ENCODE data around the gene SEL1L3.

The SEL1L3 gene

GRCh38 chr4:25727711-25728493 lies 134.9 kb downstream of the SEL1L3 start:
- DNase-seq, result no peak

- no peak for DNase-seq
Measured at GRCh38 chr4:25725870-25726269, 136.9 kb downstream of the SEL1L3 start.

GRCh38 chr4:25723409-25723808 lies 139.4 kb downstream of the SEL1L3 start:
- DNase-seq, result no peak

GRCh38 chr4:25722964-25723363 lies 139.8 kb downstream of the SEL1L3 start:
- DNase-seq, result peak; percentile 64

GRCh38 chr4:25713812-25714211 lies 149.0 kb downstream of the SEL1L3 start:
- no peak for DNase-seq

GRCh38 chr4:25712611-25713010 lies 150.2 kb downstream of the SEL1L3 start:
- DNase-seq, result no peak

GRCh38 chr4:25710637-25711036 lies 152.2 kb downstream of the SEL1L3 start:
- no peak for DNase-seq

GRCh38 chr4:25704516-25704915 lies 158.3 kb downstream of the SEL1L3 start:
- DNase-seq, result no peak

GRCh38 chr4:25703731-25704388 lies 158.9 kb downstream of the SEL1L3 start:
- no peak for DNase-seq

GRCh38 chr4:25702848-25703247 lies 159.9 kb downstream of the SEL1L3 start:
- no peak for DNase-seq

- no peak for DNase-seq
Measured at GRCh38 chr4:25700661-25701060, 162.1 kb downstream of the SEL1L3 start.

GRCh38 chr4:25697516-25697915 lies 165.3 kb downstream of the SEL1L3 start:
- no peak for DNase-seq
